GM21515 (cell line): ENCODE data around the gene HS3ST5.
A peak's percentile ranks its signal among the peaks of the same experiment; 100 is the strongest.
"Not testable (repeated sequence)": the region's sequence is repeated elsewhere in the genome, so short reads cannot be mapped to it uniquely, and the experiment has no call there.

ENCODE experiments used
- ATAC-seq: cut with Tn5 transposase; IDR thresholded peaks from one replicate; pipeline ENCODE4 v1.9.1; 2021; ENCODE audit not compliant: unreplicated experiment

HS3ST5 gene

DNA sequence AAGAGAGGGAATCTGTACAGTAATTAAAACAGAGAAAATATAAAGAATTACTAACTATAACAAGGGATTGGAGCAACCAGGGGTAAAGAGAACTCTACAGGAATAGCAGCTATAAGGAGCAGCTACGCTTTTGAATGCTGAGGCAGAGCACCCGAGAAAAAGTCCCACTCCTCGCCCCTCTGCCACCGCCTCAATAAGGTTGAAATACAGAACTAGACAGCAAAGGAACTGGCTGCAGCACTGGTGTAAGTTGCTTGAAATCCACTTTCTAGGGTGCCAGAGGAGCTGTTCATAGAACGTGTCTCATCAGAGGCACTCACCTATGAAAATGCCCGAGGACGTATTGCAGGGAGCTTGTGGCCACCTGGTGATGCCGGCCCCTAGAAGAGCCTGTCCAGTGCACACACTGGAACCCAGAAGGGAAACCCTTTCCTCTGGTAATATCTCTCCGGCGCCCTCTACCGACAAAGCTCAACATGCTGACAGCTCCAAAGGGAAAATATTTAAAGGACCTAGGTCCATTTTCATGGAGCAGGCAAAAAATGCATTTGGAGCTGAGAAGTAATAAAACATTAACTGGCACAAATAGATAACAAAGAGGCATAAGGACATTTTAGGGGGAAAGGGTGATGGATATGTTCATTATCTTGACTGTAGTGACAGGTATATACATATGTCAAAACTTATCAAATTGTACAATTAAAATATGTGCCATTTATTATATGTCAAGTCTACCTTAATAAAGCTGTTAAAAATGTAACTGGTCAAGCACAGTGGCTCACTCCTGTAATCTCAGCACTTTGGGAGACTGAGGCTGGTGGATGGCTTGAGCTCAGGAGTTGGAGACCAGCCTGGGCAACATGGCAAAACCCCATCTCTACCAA lies 234.5 kb downstream of the HS3ST5 start:
- ATAC-seq: peak; percentile 75

DNA sequence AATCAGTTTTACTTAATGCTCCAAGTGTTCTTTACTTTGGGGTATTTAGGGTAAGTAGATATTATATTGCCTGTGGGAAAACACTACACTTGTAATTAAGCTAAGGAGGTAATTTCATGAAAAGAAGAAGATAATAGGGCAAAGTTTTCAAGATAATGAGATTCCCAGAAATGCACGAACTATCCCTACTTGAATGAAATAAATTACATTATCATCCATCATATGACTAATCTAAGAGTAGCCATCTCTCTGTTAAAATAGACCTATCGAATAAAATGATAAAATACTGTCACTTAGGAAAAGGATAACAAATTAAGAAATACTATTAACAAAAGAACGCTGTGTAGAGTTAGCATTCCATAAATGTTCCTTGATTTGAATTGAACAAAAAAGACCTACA lies 236.8 kb downstream of the HS3ST5 start:
- no peak for ATAC-seq

GRCh38 chr6:114101255-114101654 lies 241.6 kb downstream of the HS3ST5 start:
- ATAC-seq: no peak

DNA sequence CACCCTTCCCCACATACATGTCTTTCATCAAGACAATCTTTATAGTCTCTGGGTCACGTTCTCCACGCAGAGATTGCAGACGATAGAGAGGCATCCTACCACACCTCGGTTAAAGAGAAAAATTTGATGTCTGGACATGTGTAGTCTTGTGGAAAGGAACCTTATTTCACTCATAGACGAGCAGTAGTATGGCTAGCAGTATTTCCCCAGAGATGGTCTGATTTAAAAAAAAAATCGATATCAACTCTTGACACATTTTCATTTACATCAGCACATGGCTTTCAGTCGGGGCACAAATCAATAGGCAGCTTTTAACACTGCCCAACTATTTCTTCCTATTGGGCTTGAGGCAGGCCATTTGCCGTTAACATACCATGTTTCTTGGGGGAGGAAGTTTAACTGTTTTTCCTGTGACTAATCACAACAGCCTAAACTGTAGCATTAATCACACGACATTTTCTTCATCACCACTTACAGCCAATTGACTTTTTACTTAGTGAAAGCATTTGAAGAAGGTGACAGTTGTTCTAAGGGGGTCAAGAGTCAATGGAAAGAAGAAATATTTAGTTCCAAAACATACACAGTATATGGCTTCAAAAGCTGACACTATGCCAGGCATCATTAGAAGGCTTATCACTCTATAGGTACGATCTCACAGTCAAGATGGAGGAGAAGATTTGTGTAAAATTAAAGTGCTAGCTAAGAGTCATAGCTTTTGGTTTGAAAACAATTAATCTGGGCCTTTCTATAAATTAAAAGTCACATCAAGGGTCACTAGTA lies 242.4 kb downstream of the HS3ST5 start:
- ATAC-seq: no peak

DNA sequence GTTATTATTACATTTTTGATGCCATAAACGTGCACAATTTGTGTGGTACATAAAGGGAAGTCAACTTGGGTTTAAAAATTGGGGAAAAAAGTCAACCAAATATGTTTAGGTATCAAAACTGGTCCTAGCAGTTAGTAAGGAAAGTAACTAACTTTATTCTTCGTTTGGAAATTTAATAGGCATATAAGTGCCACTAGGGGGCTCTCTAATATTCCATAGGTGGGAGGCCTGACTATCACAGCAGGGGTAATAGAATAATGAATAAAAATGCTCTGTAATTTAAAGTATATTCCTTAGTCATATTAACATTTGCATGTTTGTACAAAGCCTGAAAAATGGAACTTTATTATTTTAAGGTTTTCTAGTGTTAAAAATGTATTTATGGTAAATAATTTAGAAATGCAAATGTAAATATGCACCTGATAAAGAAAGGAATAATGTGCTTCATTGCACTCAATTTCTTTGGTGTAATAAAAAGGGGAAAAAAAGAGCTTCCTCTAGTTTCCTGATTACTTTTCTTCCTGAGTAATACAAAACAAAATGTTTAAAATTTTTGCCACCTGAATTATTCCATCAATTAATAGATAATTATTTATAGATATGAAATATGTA lies 246.2 kb downstream of the HS3ST5 start:
- ATAC-seq: peak; percentile 63

- ATAC-seq: no peak
Observed at GRCh38 chr6:114092943-114093342, 249.9 kb downstream of the HS3ST5 start.

DNA sequence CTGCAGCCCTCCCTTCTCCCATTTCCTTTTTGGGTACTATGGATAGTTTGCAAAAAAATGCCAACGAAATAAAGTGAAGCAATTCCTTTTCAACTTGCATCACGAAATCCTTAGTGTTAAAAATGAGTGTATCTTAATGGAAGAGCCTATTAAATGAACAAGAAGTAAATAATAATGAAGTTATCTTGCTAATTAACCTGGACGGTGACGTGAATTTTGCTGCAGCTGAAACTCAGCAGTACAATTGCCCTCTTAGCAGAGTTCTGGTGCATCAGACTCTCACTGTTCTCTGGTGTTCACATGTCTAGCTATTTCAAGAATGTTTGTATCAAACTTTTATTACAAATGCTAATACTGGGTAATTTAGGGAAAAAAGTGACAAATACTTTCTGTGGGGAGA lies 252.2 kb downstream of the HS3ST5 start:
- ATAC-seq: no peak

- no peak for ATAC-seq
Observed at GRCh38 chr6:114087496-114087895, 255.3 kb downstream of the HS3ST5 start.

- ATAC-seq: no peak
Observed at GRCh38 chr6:114085211-114085610, 257.6 kb downstream of the HS3ST5 start.

- no peak for ATAC-seq
Observed at GRCh38 chr6:114084327-114084890, 258.4 kb downstream of the HS3ST5 start.

- no peak for ATAC-seq
Observed at GRCh38 chr6:114083251-114083650, 259.6 kb downstream of the HS3ST5 start.

- ATAC-seq: no peak
Observed at GRCh38 chr6:114081730-114082129, 261.1 kb downstream of the HS3ST5 start.

DNA sequence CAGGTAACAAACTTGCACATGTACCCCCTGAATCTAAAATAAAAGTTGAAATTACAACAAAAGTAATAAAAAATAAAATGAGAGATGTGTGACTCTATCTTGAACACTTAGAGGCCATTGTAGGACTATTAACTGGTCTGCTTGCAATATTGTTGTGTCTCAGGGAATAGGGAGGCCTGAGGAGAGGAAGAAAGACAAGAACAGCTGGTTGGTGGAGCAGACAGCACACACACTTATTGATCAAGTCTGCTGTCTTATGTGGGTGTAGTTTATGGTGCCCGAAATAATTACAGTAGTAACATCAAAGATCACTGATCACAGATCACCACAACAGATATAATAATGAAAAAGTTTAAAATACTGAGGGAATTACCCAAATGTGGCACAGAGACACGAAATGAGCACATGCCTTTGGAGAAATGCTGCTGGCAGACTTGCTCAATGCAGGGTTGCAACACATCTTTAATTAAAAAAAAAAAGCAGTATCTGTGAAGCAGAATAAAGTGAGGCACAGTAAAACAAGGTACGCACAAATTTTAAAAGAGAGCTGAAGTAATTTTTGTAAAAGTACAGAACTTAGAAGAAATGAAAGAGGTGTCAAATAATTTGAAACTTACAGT lies 261.8 kb downstream of the HS3ST5 start:
- ATAC-seq: no peak

- ATAC-seq: not testable (repeated sequence)
Observed at GRCh38 chr6:114080410-114080809, 262.4 kb downstream of the HS3ST5 start.

GRCh38 chr6:114075777-114076176 lies 267.0 kb downstream of the HS3ST5 start:
- ATAC-seq: no peak

DNA sequence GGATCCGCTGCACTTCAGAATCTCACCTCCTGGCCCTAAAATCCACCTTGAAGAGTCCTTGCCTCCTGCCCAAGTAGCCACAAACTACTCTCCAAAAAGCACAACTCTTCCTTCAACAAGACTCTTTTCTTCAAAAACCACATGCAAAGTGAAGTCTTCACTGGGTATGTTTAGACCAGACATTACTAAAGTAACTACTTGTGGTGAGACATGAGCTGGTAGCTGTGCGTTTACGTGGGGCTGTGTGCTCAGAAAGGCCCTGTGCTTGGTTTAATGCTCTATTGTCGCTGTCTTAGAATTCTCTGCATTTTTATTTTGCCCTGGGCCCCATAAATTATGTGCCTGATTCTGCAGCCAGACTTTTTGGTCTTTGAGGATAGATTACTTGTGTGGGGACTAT lies 267.5 kb downstream of the HS3ST5 start:
- ATAC-seq: no peak

DNA sequence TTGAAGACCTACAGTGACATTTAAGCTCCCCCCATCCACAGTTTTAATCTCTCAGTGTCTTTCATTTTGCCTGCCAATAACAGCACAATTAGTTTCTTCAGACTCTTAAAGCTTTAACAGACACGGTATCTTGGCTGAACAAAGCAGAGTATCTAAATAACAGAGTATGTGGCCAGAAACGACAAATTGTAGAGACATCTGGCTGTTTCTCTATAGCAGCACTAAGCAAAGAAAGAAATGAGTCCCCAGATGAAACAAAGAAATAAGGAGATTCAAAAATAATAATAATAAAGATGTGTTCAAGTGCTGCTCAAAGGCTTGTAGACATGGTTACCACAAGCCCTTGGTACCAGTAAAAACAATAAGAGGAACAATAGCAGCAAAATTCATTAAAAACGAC lies 274.1 kb downstream of the HS3ST5 start:
- no peak for ATAC-seq

DNA sequence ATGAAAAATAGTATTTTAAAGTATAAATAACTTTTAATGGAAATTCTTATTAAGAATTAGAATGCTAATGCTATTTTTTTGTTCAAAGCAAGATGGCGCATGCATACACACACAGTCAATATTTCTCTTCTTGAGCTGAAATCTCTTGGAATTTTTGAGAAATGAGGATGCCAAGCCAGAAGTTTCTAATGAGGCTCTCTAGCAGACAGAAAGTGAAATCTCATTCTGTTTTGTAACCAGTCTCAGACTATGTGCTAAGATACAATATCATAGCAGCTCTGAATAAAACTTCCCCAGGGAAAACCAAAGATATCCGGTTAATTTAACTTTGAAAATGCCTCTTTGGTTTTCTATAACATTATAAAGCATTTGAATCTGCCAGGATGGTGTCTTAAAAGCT lies 274.7 kb downstream of the HS3ST5 start:
- ATAC-seq: no peak

- ATAC-seq: peak; percentile 65
Observed at GRCh38 chr6:114064862-114065261, 278.0 kb downstream of the HS3ST5 start.

GRCh38 chr6:114063956-114064355 lies 278.9 kb downstream of the HS3ST5 start:
- ATAC-seq: no peak

- no peak for ATAC-seq
Observed at GRCh38 chr6:114062199-114062598, 280.6 kb downstream of the HS3ST5 start.
